Esophagus squamous epithelium (tissue), 4 donors: ENCODE data around the gene SESN3.

Experiments
- POLR2A ChIP-seq, 4 donors: fragments of 450-650 bp; IDR thresholded peaks; one replicate each; pipeline ENCODE4 v1.6.1; 2017; ENCODE audit warnings: antibody characterized with exemption in 4 of 4, mild to moderate bottlenecking in 4 of 4, moderate library complexity in 3 of 4
- TF ChIP-seq, protein P1 (sequence below), 6 experiments: fragments of 450-650 bp in 4 of 6; fragments of 200-600 bp in 2 of 6; sonication (generic) in 2 of 6; IDR thresholded peaks; one replicate each; pipeline ENCODE4 v1.5.1; 2016 to 2019; ENCODE audit warnings: antibody characterized with exemption in 6 of 6, mild to moderate bottlenecking in 4 of 6, moderate library complexity in 4 of 6

DNA sequence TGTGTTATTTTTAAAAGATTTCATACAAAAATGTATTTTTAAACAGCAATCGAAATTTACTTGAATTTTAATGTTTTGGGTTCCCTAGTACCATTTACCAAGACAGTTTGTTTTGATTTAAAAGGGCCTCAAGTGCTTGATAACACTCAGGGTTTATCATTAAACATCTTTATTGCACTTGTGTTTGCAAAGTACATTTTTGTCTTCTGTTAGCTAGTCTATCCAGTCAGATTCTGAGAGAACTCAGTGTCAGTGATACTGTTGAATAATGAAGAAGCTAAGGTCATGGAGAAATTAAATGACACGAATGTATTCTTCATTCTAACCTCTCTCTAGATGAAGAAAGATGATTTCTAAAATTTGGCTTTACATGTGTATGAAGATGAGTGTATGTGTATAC is 12.7 kb upstream of the SESN3 start:
- TF ChIP-seq, protein P1, sequence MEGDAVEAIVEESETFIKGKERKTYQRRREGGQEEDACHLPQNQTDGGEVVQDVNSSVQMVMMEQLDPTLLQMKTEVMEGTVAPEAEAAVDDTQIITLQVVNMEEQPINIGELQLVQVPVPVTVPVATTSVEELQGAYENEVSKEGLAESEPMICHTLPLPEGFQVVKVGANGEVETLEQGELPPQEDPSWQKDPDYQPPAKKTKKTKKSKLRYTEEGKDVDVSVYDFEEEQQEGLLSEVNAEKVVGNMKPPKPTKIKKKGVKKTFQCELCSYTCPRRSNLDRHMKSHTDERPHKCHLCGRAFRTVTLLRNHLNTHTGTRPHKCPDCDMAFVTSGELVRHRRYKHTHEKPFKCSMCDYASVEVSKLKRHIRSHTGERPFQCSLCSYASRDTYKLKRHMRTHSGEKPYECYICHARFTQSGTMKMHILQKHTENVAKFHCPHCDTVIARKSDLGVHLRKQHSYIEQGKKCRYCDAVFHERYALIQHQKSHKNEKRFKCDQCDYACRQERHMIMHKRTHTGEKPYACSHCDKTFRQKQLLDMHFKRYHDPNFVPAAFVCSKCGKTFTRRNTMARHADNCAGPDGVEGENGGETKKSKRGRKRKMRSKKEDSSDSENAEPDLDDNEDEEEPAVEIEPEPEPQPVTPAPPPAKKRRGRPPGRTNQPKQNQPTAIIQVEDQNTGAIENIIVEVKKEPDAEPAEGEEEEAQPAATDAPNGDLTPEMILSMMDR (IDR thresholded peaks at IDR 0.05) = no peak
- no peak for TF ChIP-seq POLR2A (IDR thresholded peaks at IDR 0.05)
